ENCODE results near the gene SLC47A1. TPM values are rescaled to one million over a fixed set of nuclear protein-coding genes. Genes with fewer than 3 reads are reported as not detected.

SLC47A1 gene
- total RNA-seq, 2 donors from 2014 or later: 0.65 to 1.5 TPM

GRCh38 chr17:19534562-19535149, 1.0 kb downstream of the SLC47A1 start:
- H3K27ac Mint-ChIP-seq: peak overlapping the region; percentile 25
- peaks cover 51% of the 10 kb centered on the region for H3K27me3 Mint-ChIP-seq (ENCODE audit: low read depth)
- no peaks in the 10 kb centered on the region for H3K36me3 Mint-ChIP-seq (ENCODE audit: insufficient read depth in 2 of 2)

DNA sequence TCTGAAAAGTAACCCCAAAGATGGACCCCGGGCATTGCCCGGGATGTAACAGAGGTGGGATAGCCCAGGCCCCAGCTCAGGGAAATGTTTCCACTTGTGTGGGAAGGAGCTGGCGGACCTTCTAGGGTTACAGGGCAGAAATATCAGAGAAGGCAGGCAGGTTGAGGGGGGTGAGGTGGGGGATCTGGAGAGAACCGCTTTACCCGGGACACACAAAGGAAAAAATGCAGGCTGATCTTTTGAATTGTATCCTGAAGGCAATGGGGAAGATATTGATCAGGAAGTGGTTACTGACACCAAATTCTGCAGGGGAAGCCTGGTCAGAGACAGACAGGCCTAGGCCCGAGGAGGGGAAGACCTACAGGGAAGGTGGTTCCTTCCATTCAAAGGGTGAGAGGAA, 3.5 kb downstream of the SLC47A1 start:
- Mint-ChIP-seq H3K27me3 (ENCODE audit: low read depth) (peaks cover 51% of the 10 kb centered on the region), H3K9me3 (no peaks in the 10 kb centered on the region), H3K36me3 (ENCODE audit: insufficient read depth in 2 of 2) (no peaks in the 10 kb centered on the region), H3K4me1 (ENCODE audit: low read depth) (peaks cover 20% of the 10 kb centered on the region), H3K27ac (no peak overlapping the region), H3K4me3 (no peak overlapping the region)
- DNase-seq (no peak), ATAC-seq (replicated peaks in 1 of 2) (no peak)

More at GRCh38 chr17:19534562-19535149, 1.0 kb downstream of the SLC47A1 start:
- Mint-ChIP-seq H3K4me1 (ENCODE audit: low read depth) (peaks cover 20% of the 10 kb centered on the region), H3K4me3 (peak overlapping the region; percentile 78), H3K9me3 (no peaks in the 10 kb centered on the region)
- ATAC-seq (replicated peaks in 1 of 2): peak; percentile 77
- peak; percentile 34 to 43 for DNase-seq

DNA sequence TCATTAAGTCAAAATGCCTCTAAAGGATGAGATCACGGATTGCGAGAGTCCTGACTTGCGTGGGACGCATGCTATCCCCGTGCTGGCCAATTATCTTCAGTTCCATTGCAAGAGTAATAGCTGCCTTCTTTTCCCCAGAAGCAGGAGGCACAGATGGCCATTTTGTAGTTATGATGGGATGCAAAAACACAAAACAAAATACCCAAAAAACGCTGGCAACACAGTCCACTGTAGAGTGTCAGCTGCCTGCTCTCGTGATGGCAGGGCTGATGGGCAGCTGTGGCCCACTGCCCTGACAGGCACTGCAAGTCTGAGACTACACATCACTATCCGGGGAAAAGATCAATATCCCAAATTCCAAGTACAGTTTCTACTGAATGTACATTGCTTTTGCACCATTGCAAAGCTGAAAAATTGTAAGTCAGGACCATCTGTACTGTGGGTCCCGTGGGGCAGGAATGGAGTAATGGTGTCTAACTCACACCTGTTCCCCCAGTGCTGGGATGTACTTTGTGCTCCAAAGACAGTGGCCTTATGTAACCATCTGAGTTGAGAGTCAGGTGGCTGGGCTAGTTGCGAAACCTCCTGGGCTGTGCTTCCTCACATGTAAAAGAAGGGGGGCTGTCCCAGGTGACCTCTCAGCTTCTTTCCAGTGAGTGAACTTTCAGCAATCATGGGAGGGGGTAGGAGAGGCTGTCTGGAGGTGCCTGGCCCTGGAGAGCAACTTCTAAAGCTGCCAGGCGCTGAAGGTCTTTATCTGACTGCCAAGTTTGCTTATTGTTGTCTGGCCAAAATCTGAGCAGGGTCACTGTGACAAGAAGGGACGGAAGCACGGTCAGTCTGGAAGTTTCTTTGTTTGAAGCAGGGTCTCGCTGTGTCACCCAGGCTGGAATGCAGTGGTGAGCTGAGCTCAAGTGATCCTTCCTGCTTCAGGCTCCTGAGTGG, 4.7 kb downstream of the SLC47A1 start:
- no peaks in the 10 kb centered on the region for H3K9me3 Mint-ChIP-seq
- H3K36me3 Mint-ChIP-seq (ENCODE audit: insufficient read depth in 2 of 2): no peaks in the 10 kb centered on the region
- DNase-seq (no peak), ATAC-seq (replicated peaks in 1 of 2) (no peak)
- H3K27ac Mint-ChIP-seq: no peak overlapping the region
- peaks cover 13% of the 10 kb centered on the region for H3K4me1 Mint-ChIP-seq (ENCODE audit: low read depth)
- no peak overlapping the region for H3K4me3 Mint-ChIP-seq
- H3K27me3 Mint-ChIP-seq (ENCODE audit: low read depth): peaks cover 38% of the 10 kb centered on the region

- Mint-ChIP-seq H3K27ac (no peak overlapping the region), H3K36me3 (ENCODE audit: insufficient read depth in 2 of 2) (no peaks in the 10 kb centered on the region), H3K4me3 (no peak overlapping the region), H3K9me3 (no peaks in the 10 kb centered on the region), H3K4me1 (ENCODE audit: low read depth) (peaks cover 11% of the 10 kb centered on the region), H3K27me3 (ENCODE audit: low read depth) (peaks cover 37% of the 10 kb centered on the region)
- DNase-seq (no peak), ATAC-seq (replicated peaks in 1 of 2) (no peak)
Observed at GRCh38 chr17:19539040-19539399, 5.4 kb downstream of the SLC47A1 start.

GRCh38 chr17:19539841-19540311, 6.2 kb downstream of the SLC47A1 start:
- no peaks in the 10 kb centered on the region for H3K36me3 Mint-ChIP-seq (ENCODE audit: insufficient read depth in 2 of 2)
- H3K27me3 Mint-ChIP-seq (ENCODE audit: low read depth): peaks cover 34% of the 10 kb centered on the region
- peaks cover 4% of the 10 kb centered on the region for H3K4me1 Mint-ChIP-seq (ENCODE audit: low read depth)
- no peak overlapping the region for H3K4me3 Mint-ChIP-seq
- ATAC-seq (replicated peaks in 1 of 2) (no peak), DNase-seq (no peak)
- no peaks in the 10 kb centered on the region for H3K9me3 Mint-ChIP-seq
- H3K27ac Mint-ChIP-seq: no peak overlapping the region

DNA sequence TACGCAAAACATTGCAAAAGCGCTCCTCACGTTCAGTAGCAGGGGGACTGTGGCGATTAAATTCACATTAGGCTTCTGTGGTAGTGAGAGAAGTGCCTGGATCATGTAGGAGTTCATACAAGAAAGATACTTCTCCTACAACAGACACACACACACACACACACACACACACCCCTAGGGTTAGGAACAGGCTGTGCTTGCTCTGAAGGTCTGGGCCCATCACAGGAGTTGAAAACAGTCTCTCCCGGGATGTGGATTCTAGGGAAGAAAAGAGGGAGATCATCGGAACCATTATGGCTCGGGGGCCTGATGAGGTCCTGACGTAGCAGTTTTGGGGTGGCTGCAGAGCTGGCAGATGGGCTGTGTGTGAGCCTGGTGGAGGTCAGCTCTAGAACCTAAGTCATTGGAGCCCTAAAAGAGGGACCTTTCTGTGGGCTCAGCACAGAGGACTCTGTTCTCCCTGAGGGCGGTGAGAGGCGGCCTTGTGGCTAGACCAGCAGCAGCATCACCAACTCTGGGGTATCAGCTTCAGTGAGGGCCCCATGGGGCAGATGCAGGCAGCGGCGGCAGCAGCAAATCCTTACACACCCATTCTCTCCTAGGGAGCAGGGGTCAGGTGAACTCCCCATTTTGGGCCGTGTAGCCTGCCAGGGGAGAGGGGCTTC, 7.2 kb downstream of the SLC47A1 start:
- no peak for ATAC-seq (replicated peaks in 1 of 2)
- Mint-ChIP-seq H3K9me3 (no peaks in the 10 kb centered on the region), H3K36me3 (ENCODE audit: insufficient read depth in 2 of 2) (no peaks in the 10 kb centered on the region), H3K27me3 (ENCODE audit: low read depth) (peaks cover 34% of the 10 kb centered on the region), H3K4me1 (ENCODE audit: low read depth) (no peaks in the 10 kb centered on the region), H3K4me3 (no peak overlapping the region), H3K27ac (no peak overlapping the region)
- DNase-seq: no peak

DNA sequence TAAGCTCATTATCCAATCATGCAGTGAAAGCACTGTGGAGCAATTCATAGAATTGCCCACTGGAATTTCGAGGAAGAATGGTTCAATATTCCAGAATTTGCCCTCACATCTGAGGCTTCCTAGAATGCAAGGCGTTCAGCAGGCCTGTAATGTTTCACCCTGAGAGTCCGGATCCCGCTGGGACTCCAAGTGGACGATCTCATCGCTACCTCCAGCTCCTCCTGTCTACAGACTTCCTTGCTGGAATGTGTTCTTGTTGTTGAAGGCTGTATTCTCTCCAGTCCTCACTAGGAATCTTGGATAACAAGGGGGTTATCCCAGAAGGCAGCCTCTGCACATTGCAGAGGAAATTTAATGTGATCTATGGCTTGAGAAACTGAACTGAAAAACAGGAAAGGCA, 7.8 kb downstream of the SLC47A1 start:
- H3K36me3 Mint-ChIP-seq (ENCODE audit: insufficient read depth in 2 of 2): no peaks in the 10 kb centered on the region
- DNase-seq: no peak
- H3K27me3 Mint-ChIP-seq (ENCODE audit: low read depth): peaks cover 36% of the 10 kb centered on the region
- no peak for ATAC-seq (replicated peaks in 1 of 2)
- H3K4me3 Mint-ChIP-seq: no peak overlapping the region
- no peaks in the 10 kb centered on the region for H3K4me1 Mint-ChIP-seq (ENCODE audit: low read depth)
- H3K9me3 Mint-ChIP-seq: no peaks in the 10 kb centered on the region
- H3K27ac Mint-ChIP-seq: no peak overlapping the region

GRCh38 chr17:19542247-19542646, 8.6 kb downstream of the SLC47A1 start:
- ATAC-seq (replicated peaks in 1 of 2): no peak
- H3K27me3 Mint-ChIP-seq (ENCODE audit: low read depth): peaks cover 30% of the 10 kb centered on the region
- no peak for DNase-seq
- H3K4me3 Mint-ChIP-seq: no peak overlapping the region
- H3K9me3 Mint-ChIP-seq: no peaks in the 10 kb centered on the region
- no peaks in the 10 kb centered on the region for H3K4me1 Mint-ChIP-seq (ENCODE audit: low read depth)
- H3K36me3 Mint-ChIP-seq (ENCODE audit: insufficient read depth in 2 of 2): no peaks in the 10 kb centered on the region
- H3K27ac Mint-ChIP-seq: no peak overlapping the region

DNA sequence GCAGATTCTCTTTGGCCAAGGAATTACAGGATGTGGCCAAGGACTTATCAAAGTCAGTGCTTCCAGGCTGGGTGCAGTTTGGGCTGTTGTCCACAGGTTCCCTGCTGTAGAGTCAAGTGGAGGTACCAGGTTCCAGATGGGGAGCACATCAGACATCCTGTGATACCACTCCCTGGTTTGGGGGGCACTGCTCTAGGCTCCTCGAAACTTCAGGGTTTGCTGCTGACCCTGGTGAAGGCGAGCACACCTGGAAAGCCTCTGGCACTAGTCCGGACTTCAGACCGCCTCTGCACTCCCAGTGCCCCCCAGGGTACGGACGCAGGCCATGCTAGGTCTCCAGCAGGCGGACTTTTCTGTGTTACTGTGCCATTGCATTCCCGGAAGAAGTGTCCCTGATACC, 10.7 kb downstream of the SLC47A1 start:
- no peak for DNase-seq
- Mint-ChIP-seq H3K27ac (no peak overlapping the region), H3K4me1 (ENCODE audit: low read depth) (no peaks in the 10 kb centered on the region), H3K4me3 (no peak overlapping the region), H3K9me3 (no peaks in the 10 kb centered on the region), H3K36me3 (ENCODE audit: insufficient read depth in 2 of 2) (no peaks in the 10 kb centered on the region), H3K27me3 (ENCODE audit: low read depth) (peaks cover 18% of the 10 kb centered on the region)
- no peak for ATAC-seq (replicated peaks in 1 of 2)

- Mint-ChIP-seq H3K9me3 (no peaks in the 10 kb centered on the region), H3K27ac (no peak overlapping the region), H3K4me3 (no peak overlapping the region), H3K27me3 (ENCODE audit: low read depth) (peaks cover 17% of the 10 kb centered on the region), H3K4me1 (ENCODE audit: low read depth) (no peaks in the 10 kb centered on the region), H3K36me3 (ENCODE audit: insufficient read depth in 2 of 2) (no peaks in the 10 kb centered on the region)
- ATAC-seq (replicated peaks in 1 of 2) (no peak), DNase-seq (no peak)
Observed at GRCh38 chr17:19546289-19547065, 12.8 kb downstream of the SLC47A1 start.

GRCh38 chr17:19549746-19550623, 16.3 kb downstream of the SLC47A1 start:
- no peak overlapping the region for H3K27ac Mint-ChIP-seq

DNA sequence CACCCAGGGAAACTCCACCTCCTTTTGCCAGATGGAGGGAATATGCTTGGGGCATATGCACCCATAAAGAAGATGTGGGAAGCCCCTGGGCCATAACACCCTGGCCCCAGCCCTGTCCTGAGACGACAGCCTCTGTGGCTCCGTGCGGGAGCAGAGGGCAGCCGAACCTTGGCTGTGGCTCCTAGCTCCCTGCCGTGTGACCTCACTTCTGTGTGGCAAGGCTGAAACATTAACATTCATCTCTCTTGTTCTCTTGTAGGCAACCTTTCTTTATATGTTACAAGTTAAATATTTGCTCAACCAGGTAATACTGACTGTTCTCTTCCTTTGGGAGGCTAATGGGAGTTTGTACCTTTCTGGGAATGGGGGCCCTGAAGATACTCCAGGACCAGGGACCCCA, 17.5 kb downstream of the SLC47A1 start:
- Mint-ChIP-seq H3K27ac (no peak overlapping the region), H3K9me3 (no peaks in the 10 kb centered on the region)
- ATAC-seq (replicated peaks in 1 of 2): no peak

More at GRCh38 chr17:19549746-19550623, 16.3 kb downstream of the SLC47A1 start:
- Mint-ChIP-seq H3K4me1 (ENCODE audit: low read depth) (no peaks in the 10 kb centered on the region), H3K9me3 (no peaks in the 10 kb centered on the region), H3K4me3 (no peak overlapping the region), H3K36me3 (ENCODE audit: insufficient read depth in 2 of 2) (no peaks in the 10 kb centered on the region), H3K27me3 (ENCODE audit: low read depth) (peaks cover 33% of the 10 kb centered on the region)
- DNase-seq: no peak
- ATAC-seq (replicated peaks in 1 of 2): no peak

More for the DNA sequence above, 17.5 kb downstream of the SLC47A1 start:
- peaks cover 38% of the 10 kb centered on the region for H3K27me3 Mint-ChIP-seq (ENCODE audit: low read depth)
- DNase-seq: no peak
- H3K4me3 Mint-ChIP-seq: no peak overlapping the region
- no peaks in the 10 kb centered on the region for H3K4me1 Mint-ChIP-seq (ENCODE audit: low read depth)
- H3K36me3 Mint-ChIP-seq (ENCODE audit: insufficient read depth in 2 of 2): no peaks in the 10 kb centered on the region
